PFSK-1 (cell line): ENCODE data around the gene KAZN.

Experiments used
- POLR2AphosphoS5 ChIP-seq: IDR thresholded peaks from 2 replicates; pipeline ENCODE4 v1.6.1; 2012; ENCODE audit warnings: low read depth, mild to moderate bottlenecking, control low read depth, low read length, moderate library complexity
- TAF1 ChIP-seq: IDR thresholded peaks from 2 replicates; pipeline ENCODE4 v1.6.1; 2012; ENCODE audit warnings: low read length, control low read depth, borderline replicate concordance; ENCODE audit not compliant: insufficient read depth
- TF ChIP-seq, protein P1 (sequence below), 2 experiments: IDR thresholded peaks; 2 replicates each; pipeline versions ENCODE4 v1.6.1 to v1.8.0; 2011 to 2012; ENCODE audit warnings: low read depth in 2 of 2, low read length in 2 of 2, control low read depth in 1 of 2, inconsistent platforms in 1 of 2, mild to moderate bottlenecking in 1 of 2, moderate library complexity in 1 of 2; ENCODE audit not compliant: insufficient read depth in 1 of 2

DNA sequence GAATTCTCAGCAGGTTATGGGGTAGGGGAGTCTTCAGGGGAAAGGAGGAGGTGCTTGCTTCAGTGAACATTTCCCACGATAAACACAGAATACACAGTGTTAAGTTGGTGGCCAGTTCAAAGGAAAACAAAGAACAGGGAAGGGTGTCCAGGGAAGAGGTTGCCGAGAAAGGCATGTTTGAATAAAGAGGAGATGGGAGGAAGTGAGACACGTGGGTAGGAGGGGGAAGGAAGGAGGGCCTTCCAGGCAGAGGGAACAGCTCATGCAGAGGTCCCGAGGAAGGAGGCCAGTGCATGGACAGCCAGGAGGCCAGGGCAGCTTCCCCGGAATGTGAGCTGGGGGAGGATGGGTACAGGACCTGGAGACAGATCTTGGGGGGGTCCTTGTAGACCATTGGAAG is 424.7 kb downstream of the KAZN start:
- TF ChIP-seq, protein P1, sequence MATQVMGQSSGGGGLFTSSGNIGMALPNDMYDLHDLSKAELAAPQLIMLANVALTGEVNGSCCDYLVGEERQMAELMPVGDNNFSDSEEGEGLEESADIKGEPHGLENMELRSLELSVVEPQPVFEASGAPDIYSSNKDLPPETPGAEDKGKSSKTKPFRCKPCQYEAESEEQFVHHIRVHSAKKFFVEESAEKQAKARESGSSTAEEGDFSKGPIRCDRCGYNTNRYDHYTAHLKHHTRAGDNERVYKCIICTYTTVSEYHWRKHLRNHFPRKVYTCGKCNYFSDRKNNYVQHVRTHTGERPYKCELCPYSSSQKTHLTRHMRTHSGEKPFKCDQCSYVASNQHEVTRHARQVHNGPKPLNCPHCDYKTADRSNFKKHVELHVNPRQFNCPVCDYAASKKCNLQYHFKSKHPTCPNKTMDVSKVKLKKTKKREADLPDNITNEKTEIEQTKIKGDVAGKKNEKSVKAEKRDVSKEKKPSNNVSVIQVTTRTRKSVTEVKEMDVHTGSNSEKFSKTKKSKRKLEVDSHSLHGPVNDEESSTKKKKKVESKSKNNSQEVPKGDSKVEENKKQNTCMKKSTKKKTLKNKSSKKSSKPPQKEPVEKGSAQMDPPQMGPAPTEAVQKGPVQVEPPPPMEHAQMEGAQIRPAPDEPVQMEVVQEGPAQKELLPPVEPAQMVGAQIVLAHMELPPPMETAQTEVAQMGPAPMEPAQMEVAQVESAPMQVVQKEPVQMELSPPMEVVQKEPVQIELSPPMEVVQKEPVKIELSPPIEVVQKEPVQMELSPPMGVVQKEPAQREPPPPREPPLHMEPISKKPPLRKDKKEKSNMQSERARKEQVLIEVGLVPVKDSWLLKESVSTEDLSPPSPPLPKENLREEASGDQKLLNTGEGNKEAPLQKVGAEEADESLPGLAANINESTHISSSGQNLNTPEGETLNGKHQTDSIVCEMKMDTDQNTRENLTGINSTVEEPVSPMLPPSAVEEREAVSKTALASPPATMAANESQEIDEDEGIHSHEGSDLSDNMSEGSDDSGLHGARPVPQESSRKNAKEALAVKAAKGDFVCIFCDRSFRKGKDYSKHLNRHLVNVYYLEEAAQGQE (IDR thresholded peaks at IDR 0.05; ENCODE audit: insufficient read depth in 1 of 2, low read depth in 2 of 2, low read length in 2 of 2) = no peak
- TF ChIP-seq TAF1 = no peak
- TF ChIP-seq POLR2AphosphoS5 = no peak
